CD8-positive, alpha-beta memory T cell (primary cell): Measurements from ENCODE around the gene RGS8. TPM values are rescaled to one million over a fixed set of nuclear protein-coding genes. Genes with fewer than 3 reads are reported as not detected.

Source experiments
- CTCF ChIA-PET: fragments of 350-600 bp; sonication (Branson Sonifier 250); formaldehyde crosslinking; loops from one replicate; lab custom pipeline; 2021; ENCODE audit warnings: antibody characterized with exemption; lab: Charles Lee
- POLR2A ChIA-PET: fragments of 350-600 bp; sonication (Branson Sonifier 250); formaldehyde crosslinking; loops from one replicate; lab custom pipeline; 2021; ENCODE audit warnings: antibody characterized with exemption; lab: Charles Lee
- DNase-seq, 5 donors: peaks; one replicate each; pipeline versions ENCODE4 v3.0.0 to v3.0.0-alpha.2; 2020 to 2022; ENCODE audit warnings: mixed read lengths in 1 of 5
- H3K27ac ChIP-seq: one replicate; pipeline ENCODE4 v1.7.0; 2013; ENCODE audit warnings: low read depth, mild to moderate bottlenecking, low read length, moderate library complexity
- H3K27me3 ChIP-seq: 2 replicates; pipeline ENCODE4 v1.7.0; 2013; ENCODE audit warnings: low read length, mild to moderate bottlenecking; ENCODE audit not compliant: insufficient read depth, poor library complexity, severe bottlenecking
- H3K36me3 ChIP-seq: 2 replicates; pipeline ENCODE4 v1.7.0; 2013; ENCODE audit warnings: mild to moderate bottlenecking, low read length, moderate library complexity; ENCODE audit not compliant: insufficient read depth
- H3K4me1 ChIP-seq: 2 replicates; pipeline ENCODE4 v1.7.0; 2013; ENCODE audit warnings: mild to moderate bottlenecking, low read length, moderate library complexity; ENCODE audit not compliant: insufficient read depth
- H3K4me3 ChIP-seq: 2 replicates; pipeline ENCODE4 v1.7.0; 2013; ENCODE audit warnings: mild to moderate bottlenecking, low read length
- H3K9me3 ChIP-seq: 2 replicates; pipeline ENCODE4 v1.7.0; 2013; ENCODE audit warnings: mild to moderate bottlenecking, low read length
- H3K27ac Mint-ChIP-seq, 8 donors: one replicate each; pipeline ENCODE4 v1.8.0; 2020 to 2021; ENCODE audit warnings: mixed read lengths in 8 of 8, mild to moderate bottlenecking in 6 of 8, inconsistent platforms in 3 of 8, moderate library complexity in 3 of 8
- H3K27me3 Mint-ChIP-seq, 2 donors: one replicate each; pipeline ENCODE4 v1.8.0; 2020 to 2021; ENCODE audit warnings: mixed read lengths in 2 of 2, mild to moderate bottlenecking in 1 of 2, moderate library complexity in 1 of 2
- H3K36me3 Mint-ChIP-seq, 3 donors: one replicate each; pipeline ENCODE4 v1.8.0; 2020 to 2021; ENCODE audit warnings: mixed read lengths in 3 of 3, inconsistent platforms in 1 of 3, mild to moderate bottlenecking in 1 of 3
- H3K4me1 Mint-ChIP-seq, 3 donors: one replicate each; pipeline ENCODE4 v1.8.0; 2020 to 2021; ENCODE audit warnings: mixed read lengths in 3 of 3, inconsistent platforms in 1 of 3, mild to moderate bottlenecking in 1 of 3
- H3K4me3 Mint-ChIP-seq, 7 donors: one replicate each; pipeline ENCODE4 v1.8.0; 2020 to 2021; ENCODE audit warnings: mixed read lengths in 7 of 7, mild to moderate bottlenecking in 6 of 7, moderate library complexity in 4 of 7, inconsistent platforms in 2 of 7
- H3K9me3 Mint-ChIP-seq, 5 donors: one replicate each; pipeline ENCODE4 v1.8.0; 2020 to 2022; ENCODE audit warnings: mixed read lengths in 5 of 5, mild to moderate bottlenecking in 3 of 5, moderate library complexity in 2 of 5, inconsistent platforms in 1 of 5
- polyA plus RNA-seq: library from polyadenylated mRNA; unstranded; fragments of 300-500 nt; fragmentation: Illumina TruSeq; gene quantifications from one replicate; pipeline ENCODE4 v1.2.3, GENCODE V29; 2021
- total RNA-seq, 2 experiments: library from RNA; stranded (reverse); gene quantifications; one replicate each; pipeline ENCODE4 v1.2.3, GENCODE V29; 2021

Gene RGS8
- total and polyA plus RNA-seq, 3 experiments from 2014 or later = not detected

GRCh38 chr1:182672487-182672836 is 11.9 kb downstream of the RGS8 start:
- Histone ChIP-seq H3K4me1 (no peaks in the 10 kb centered on the region), H3K27ac (no peak overlapping the region), H3K9me3 (no peaks in the 10 kb centered on the region), H3K27me3 (no peaks in the 10 kb centered on the region), H3K36me3 (no peaks in the 10 kb centered on the region), H3K4me3 (no peak overlapping the region)
- Mint-ChIP-seq H3K27ac (no peak overlapping the region), H3K4me3 (no peak overlapping the region), H3K36me3 (no peaks in the 10 kb centered on the region), H3K4me1 (no peaks in the 10 kb centered on the region), H3K9me3 (no peaks in the 10 kb centered on the region), H3K27me3 (peaks cover 13 to 26% of the 10 kb centered on the region in 2 donors)
- CTCF ChIA-PET = no interaction called here
- DNase-seq = no peak
- POLR2A ChIA-PET = no interaction called here

DNA sequence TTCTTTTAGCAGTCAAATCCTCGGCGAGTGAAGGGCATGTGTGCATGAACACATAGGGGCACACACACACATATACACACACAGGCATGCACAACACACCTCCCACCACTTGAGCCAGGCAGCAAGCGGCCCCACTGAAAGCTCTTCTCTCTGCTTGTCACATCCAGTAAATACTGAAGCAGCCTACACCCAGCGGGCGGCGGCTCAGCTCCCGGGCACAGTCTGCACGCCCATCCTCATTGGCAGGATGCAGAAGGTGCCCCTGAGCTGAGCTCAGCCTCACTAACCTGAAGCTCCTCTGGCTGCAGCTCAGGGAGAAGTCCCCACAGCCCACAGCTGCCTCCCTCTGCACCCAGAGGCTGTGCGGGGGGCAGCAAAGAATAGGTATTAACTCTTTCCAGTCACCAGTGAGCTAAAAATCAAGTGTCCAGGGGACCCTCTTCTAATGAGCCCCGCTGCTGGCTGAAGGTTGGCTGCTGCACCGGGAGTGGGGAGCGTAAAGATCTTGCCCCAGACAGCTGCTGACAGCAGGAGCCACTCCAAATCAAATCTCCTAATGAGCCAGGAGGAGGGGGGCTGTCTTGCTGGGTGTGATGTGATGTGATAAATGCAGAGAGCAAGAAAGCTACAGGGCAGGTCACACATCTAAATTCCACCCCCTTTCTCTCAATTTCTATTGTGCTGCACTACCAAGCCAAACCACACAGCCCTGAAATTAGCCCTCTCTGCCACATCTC is 12.5 kb downstream of the RGS8 start:
- no peak for DNase-seq
- H3K36me3 Mint-ChIP-seq = no peaks in the 10 kb centered on the region
- CTCF ChIA-PET = no interaction called here
- H3K4me1 Mint-ChIP-seq = no peaks in the 10 kb centered on the region
- peaks cover 13 to 26% of the 10 kb centered on the region in 2 donors for H3K27me3 Mint-ChIP-seq
- H3K27me3 ChIP-seq = no peaks in the 10 kb centered on the region
- no peak overlapping the region for H3K27ac Mint-ChIP-seq
- H3K4me1 ChIP-seq = no peaks in the 10 kb centered on the region
- H3K4me3 Mint-ChIP-seq = no peak overlapping the region
- H3K4me3 ChIP-seq = no peak overlapping the region
- no peaks in the 10 kb centered on the region for H3K36me3 ChIP-seq
- no peaks in the 10 kb centered on the region for H3K9me3 Mint-ChIP-seq
- POLR2A ChIA-PET = no interaction called here
- H3K27ac ChIP-seq = no peak overlapping the region
- no peaks in the 10 kb centered on the region for H3K9me3 ChIP-seq

DNA sequence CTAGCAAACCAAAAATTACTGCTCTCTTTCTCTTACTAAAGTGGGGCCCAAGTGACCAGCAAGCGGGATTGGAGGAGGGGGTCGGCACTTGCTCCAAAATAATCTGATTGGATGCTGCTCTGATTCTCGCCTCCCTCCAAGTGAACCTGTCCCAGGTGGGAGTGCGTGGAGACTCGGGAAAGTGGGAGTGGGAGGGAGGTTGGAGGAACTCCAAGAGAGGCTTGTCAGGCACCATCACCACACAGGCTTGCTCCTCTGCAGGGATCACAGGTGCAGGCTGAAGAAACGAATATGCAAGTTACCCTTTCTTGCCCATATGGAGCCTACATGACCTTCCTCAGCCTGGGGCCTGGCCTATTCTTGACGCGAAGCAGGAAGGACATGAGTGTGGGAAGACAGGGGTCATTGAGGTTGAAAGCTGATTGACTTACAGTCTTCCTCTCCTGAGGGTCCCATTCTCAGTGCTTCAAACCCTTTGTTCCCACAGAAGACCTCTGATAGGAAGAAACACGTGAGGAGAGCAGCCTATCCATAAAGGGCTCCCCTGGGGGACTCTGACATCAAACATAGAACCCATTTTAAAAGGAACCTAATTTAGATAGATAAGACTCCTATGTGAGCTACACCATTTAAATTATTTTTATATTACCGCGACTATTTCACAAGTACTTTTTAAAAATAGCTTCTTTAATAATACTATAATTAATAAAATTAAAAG is 14.2 kb downstream of the RGS8 start:
- peak overlapping the region in 1 of 8 donors; percentile 52 for H3K27ac Mint-ChIP-seq
- H3K9me3 Mint-ChIP-seq = no peaks in the 10 kb centered on the region
- H3K4me3 Mint-ChIP-seq = no peak overlapping the region
- Histone ChIP-seq H3K27ac (no peak overlapping the region), H3K4me3 (no peak overlapping the region), H3K36me3 (no peaks in the 10 kb centered on the region), H3K27me3 (no peaks in the 10 kb centered on the region), H3K9me3 (no peaks in the 10 kb centered on the region), H3K4me1 (no peaks in the 10 kb centered on the region)
- H3K27me3 Mint-ChIP-seq = peaks cover 13 to 22% of the 10 kb centered on the region in 2 donors
- no peak for DNase-seq
- no peaks in the 10 kb centered on the region for H3K4me1 Mint-ChIP-seq
- no peaks in the 10 kb centered on the region for H3K36me3 Mint-ChIP-seq
- ChIA-PET CTCF (no interaction called here), POLR2A (no interaction called here)

GRCh38 chr1:182669266-182669665 is 15.1 kb downstream of the RGS8 start:
- Mint-ChIP-seq H3K36me3 (no peaks in the 10 kb centered on the region), H3K4me3 (no peak overlapping the region), H3K9me3 (no peaks in the 10 kb centered on the region), H3K27ac (no peak overlapping the region), H3K27me3 (peaks cover 11 to 17% of the 10 kb centered on the region in 2 donors), H3K4me1 (no peaks in the 10 kb centered on the region)
- CTCF ChIA-PET = no interaction called here
- Histone ChIP-seq H3K36me3 (no peaks in the 10 kb centered on the region), H3K4me3 (no peak overlapping the region), H3K9me3 (no peaks in the 10 kb centered on the region), H3K27me3 (no peaks in the 10 kb centered on the region), H3K4me1 (no peaks in the 10 kb centered on the region), H3K27ac (no peak overlapping the region)
- no peak for DNase-seq
- POLR2A ChIA-PET = no interaction called here

GRCh38 chr1:182668521-182669054 is 15.8 kb downstream of the RGS8 start:
- no peaks in the 10 kb centered on the region for H3K4me1 Mint-ChIP-seq
- Histone ChIP-seq H3K36me3 (no peaks in the 10 kb centered on the region), H3K27ac (no peak overlapping the region), H3K4me3 (no peak overlapping the region), H3K9me3 (no peaks in the 10 kb centered on the region), H3K4me1 (no peaks in the 10 kb centered on the region), H3K27me3 (no peaks in the 10 kb centered on the region)
- H3K27ac Mint-ChIP-seq = no peak overlapping the region
- no peak for DNase-seq
- ChIA-PET CTCF (no interaction called here), POLR2A (no interaction called here)
- no peak overlapping the region for H3K4me3 Mint-ChIP-seq
- peaks cover 10 to 22% of the 10 kb centered on the region in 2 donors for H3K27me3 Mint-ChIP-seq
- H3K9me3 Mint-ChIP-seq = no peaks in the 10 kb centered on the region
- H3K36me3 Mint-ChIP-seq = no peaks in the 10 kb centered on the region

DNA sequence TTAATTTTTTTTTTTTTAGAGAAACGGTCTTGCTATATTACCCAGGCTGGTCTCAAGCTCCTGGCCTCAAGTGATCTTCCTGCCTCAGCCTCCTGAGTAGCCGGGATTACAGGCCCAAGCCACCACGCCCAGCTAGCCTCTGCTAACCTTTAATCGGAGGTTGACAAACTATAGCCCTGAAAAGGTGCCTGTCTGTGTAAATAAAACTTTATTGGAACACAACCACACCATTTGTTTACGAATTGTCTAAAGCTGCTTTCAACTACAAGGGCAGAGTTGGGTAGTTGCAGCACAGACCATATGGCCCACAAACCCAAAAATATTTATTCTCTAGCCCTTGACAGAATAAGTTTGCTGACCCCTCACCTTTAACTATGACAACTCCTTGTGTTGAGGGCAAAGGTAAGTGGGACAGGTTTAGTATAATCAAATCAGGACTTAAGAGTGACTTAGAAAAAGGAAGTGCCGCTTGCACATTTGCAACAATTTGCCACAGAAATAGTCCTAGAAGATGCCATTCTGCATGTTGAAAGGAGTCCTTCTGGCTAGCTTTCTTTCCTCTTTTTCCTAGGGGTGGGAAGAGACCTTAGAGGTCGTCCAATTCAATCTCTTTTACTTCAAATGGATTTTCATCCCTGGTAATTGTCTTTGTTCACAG is 16.4 kb downstream of the RGS8 start:
- no peaks in the 10 kb centered on the region for H3K36me3 Mint-ChIP-seq
- ChIA-PET POLR2A (no interaction called here), CTCF (interaction anchor here (0.6 to 0.8 kb wide), 2 partner anchors 9 to 120 kb away, joined by 3 read pairs; no protein-coding TSS in a partner anchor)
- H3K27ac Mint-ChIP-seq = no peak overlapping the region
- no peak overlapping the region for H3K4me3 ChIP-seq
- no peak overlapping the region for H3K4me3 Mint-ChIP-seq
- H3K4me1 Mint-ChIP-seq = no peaks in the 10 kb centered on the region
- no peaks in the 10 kb centered on the region for H3K4me1 ChIP-seq
- H3K9me3 ChIP-seq = no peaks in the 10 kb centered on the region
- no peak for DNase-seq
- H3K27me3 ChIP-seq = no peaks in the 10 kb centered on the region
- H3K9me3 Mint-ChIP-seq = no peaks in the 10 kb centered on the region
- no peak overlapping the region for H3K27ac ChIP-seq
- peaks cover 10 to 28% of the 10 kb centered on the region in 2 donors for H3K27me3 Mint-ChIP-seq
- H3K36me3 ChIP-seq = no peaks in the 10 kb centered on the region

GRCh38 chr1:182666706-182667105 is 17.7 kb downstream of the RGS8 start:
- Mint-ChIP-seq H3K27me3 (peaks cover 11 to 28% of the 10 kb centered on the region in 2 donors), H3K4me1 (no peaks in the 10 kb centered on the region), H3K36me3 (no peaks in the 10 kb centered on the region), H3K9me3 (no peaks in the 10 kb centered on the region), H3K27ac (no peak overlapping the region), H3K4me3 (no peak overlapping the region)
- Histone ChIP-seq H3K36me3 (no peaks in the 10 kb centered on the region), H3K4me1 (no peaks in the 10 kb centered on the region), H3K27me3 (no peaks in the 10 kb centered on the region), H3K9me3 (no peaks in the 10 kb centered on the region), H3K4me3 (no peak overlapping the region), H3K27ac (no peak overlapping the region)
- ChIA-PET POLR2A (no interaction called here), CTCF (no interaction called here)
- no peak for DNase-seq

DNA sequence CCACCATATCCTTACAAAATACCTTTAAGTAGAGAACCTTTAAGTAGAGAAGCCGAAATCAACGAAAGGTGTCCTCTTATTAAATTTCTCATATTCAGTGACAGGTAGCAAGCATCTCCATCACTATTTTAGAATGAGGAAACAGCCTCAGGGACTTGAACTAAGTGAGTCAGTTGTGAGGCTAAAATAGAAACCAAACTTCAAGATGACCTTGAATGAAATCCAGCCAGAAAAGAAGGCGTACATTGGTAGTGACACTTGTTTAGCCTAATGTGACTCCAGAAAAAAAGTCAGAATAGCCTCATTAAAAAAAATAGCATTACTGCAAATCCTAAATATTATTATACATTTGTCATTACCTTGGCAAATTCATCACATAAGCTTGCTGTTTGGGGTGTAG is 20.1 kb downstream of the RGS8 start:
- POLR2A ChIA-PET = no interaction called here
- Mint-ChIP-seq H3K4me1 (no peaks in the 10 kb centered on the region), H3K27me3 (peaks cover 7 to 26% of the 10 kb centered on the region in 2 donors), H3K36me3 (no peaks in the 10 kb centered on the region), H3K27ac (no peak overlapping the region), H3K4me3 (no peak overlapping the region), H3K9me3 (no peaks in the 10 kb centered on the region)
- H3K27me3 ChIP-seq = no peaks in the 10 kb centered on the region
- no peaks in the 10 kb centered on the region for H3K4me1 ChIP-seq
- no peak overlapping the region for H3K4me3 ChIP-seq
- no peak overlapping the region for H3K27ac ChIP-seq
- no peaks in the 10 kb centered on the region for H3K9me3 ChIP-seq
- no peaks in the 10 kb centered on the region for H3K36me3 ChIP-seq
- CTCF ChIA-PET = no interaction called here
- DNase-seq = no peak
